ENCODE measurements around the gene PRKG1. TPM values are rescaled to one million over a fixed set of nuclear protein-coding genes. Genes with fewer than 3 reads are reported as not detected.
A peak's percentile ranks its signal among the peaks of the same experiment; 100 is the strongest.

The PRKG1 gene
- total RNA-seq, 2 donors from 2014 or later = 1.3 to 2.7 TPM

DNA sequence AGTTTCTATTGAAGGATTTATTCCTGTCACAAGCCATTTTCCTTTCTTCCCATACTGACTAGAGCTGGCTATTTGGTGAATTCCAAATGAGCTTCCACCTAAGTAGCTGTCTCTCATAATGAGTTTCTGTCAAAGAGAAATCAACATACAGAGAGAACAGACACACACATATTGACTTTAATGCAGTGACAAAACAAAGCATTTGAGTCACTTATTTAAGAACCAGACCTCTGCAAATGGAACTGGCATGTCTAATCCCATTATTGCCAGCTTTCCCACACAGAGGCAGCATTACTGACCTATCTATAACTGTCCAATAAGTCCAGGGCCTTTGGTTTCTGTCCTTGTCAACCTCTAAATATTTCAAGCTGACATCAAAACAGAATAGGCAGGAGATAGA, 804.4 kb downstream of the PRKG1 start:
- no peak overlapping the region for H3K4me3 ChIP-seq (ENCODE audit: low read length)
- peaks cover 11% of the 10 kb centered on the region for H3K27me3 ChIP-seq (ENCODE audit: control insufficient read depth, insufficient read depth, low read length, poor library complexity, severe bottlenecking)
- H3K4me1 ChIP-seq (ENCODE audit: control insufficient read depth, insufficient read depth, low read length) = no peaks in the 10 kb centered on the region
- DNase-seq = no peak
- no peak overlapping the region for H3K4me3 Mint-ChIP-seq
- TF ChIP-seq, protein P1, sequence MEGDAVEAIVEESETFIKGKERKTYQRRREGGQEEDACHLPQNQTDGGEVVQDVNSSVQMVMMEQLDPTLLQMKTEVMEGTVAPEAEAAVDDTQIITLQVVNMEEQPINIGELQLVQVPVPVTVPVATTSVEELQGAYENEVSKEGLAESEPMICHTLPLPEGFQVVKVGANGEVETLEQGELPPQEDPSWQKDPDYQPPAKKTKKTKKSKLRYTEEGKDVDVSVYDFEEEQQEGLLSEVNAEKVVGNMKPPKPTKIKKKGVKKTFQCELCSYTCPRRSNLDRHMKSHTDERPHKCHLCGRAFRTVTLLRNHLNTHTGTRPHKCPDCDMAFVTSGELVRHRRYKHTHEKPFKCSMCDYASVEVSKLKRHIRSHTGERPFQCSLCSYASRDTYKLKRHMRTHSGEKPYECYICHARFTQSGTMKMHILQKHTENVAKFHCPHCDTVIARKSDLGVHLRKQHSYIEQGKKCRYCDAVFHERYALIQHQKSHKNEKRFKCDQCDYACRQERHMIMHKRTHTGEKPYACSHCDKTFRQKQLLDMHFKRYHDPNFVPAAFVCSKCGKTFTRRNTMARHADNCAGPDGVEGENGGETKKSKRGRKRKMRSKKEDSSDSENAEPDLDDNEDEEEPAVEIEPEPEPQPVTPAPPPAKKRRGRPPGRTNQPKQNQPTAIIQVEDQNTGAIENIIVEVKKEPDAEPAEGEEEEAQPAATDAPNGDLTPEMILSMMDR (conservative IDR thresholded peaks at IDR 0.05) = no peak
- no peaks in the 10 kb centered on the region for H3K9me3 ChIP-seq (ENCODE audit: control insufficient read depth, low read length)
- H3K27ac ChIP-seq (ENCODE audit: low read depth, low read length) = peak overlapping the region; percentile 34
- H3K27ac Mint-ChIP-seq = no peak overlapping the region
- no peaks in the 10 kb centered on the region for H3K27me3 Mint-ChIP-seq (ENCODE audit: insufficient read depth)
- no peaks in the 10 kb centered on the region for H3K36me3 Mint-ChIP-seq (ENCODE audit: low read depth)
- no peaks in the 10 kb centered on the region for H3K36me3 ChIP-seq (ENCODE audit: control insufficient read depth, insufficient read depth, low read length)
- H3K9ac ChIP-seq (ENCODE audit: extremely low read depth, low read length, poor library complexity, severe bottlenecking) = no peak overlapping the region
- no peaks in the 10 kb centered on the region for H3K9me3 Mint-ChIP-seq
- peaks cover 3% of the 10 kb centered on the region for H3K4me1 Mint-ChIP-seq

DNA sequence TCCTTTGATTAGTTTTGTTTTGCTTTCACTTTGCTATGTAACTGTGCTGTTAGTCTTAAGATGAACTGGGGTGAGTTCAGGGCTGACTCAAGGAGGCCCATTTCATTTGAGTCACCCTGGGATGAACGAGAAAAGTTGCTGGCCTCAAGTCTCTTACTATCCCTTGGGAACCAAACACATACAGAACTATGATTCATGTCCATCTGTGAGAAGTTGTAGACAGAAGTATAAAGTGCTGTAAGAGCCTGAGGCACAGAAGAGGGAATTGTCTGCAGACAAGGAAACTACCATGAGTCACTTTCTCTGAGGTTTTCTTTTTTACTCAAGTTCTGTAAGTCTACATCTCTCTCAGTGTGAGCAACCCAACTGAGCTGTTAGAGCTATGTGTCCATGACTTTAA, 805.0 kb downstream of the PRKG1 start:
- Histone ChIP-seq H3K27me3 (ENCODE audit: control insufficient read depth, insufficient read depth, low read length, poor library complexity, severe bottlenecking) (peaks cover 11% of the 10 kb centered on the region), H3K4me3 (ENCODE audit: low read length) (no peak overlapping the region), H3K9ac (ENCODE audit: extremely low read depth, low read length, poor library complexity, severe bottlenecking) (no peak overlapping the region), H3K9me3 (ENCODE audit: control insufficient read depth, low read length) (no peaks in the 10 kb centered on the region), H3K4me1 (ENCODE audit: control insufficient read depth, insufficient read depth, low read length) (no peaks in the 10 kb centered on the region), H3K36me3 (ENCODE audit: control insufficient read depth, insufficient read depth, low read length) (no peaks in the 10 kb centered on the region), H3K27ac (ENCODE audit: low read depth, low read length) (peak overlapping the region; percentile 34)
- no peaks in the 10 kb centered on the region for H3K27me3 Mint-ChIP-seq (ENCODE audit: insufficient read depth)
- H3K27ac Mint-ChIP-seq = no peak overlapping the region
- TF ChIP-seq, protein P1 (conservative IDR thresholded peaks at IDR 0.05) = no peak
- H3K4me3 Mint-ChIP-seq = no peak overlapping the region
- no peaks in the 10 kb centered on the region for H3K36me3 Mint-ChIP-seq (ENCODE audit: low read depth)
- peaks cover 3% of the 10 kb centered on the region for H3K4me1 Mint-ChIP-seq
- H3K9me3 Mint-ChIP-seq = no peaks in the 10 kb centered on the region
- DNase-seq = no peak
- WGBS, 2 experiments (ENCODE audit: insufficient coverage in 1 of 2, insufficient read length in 1 of 2) = 83% methylated on average over 1 of the region's 1 CpG; no CpG with 5 or more reads in 1 of the 2 experiments

DNA sequence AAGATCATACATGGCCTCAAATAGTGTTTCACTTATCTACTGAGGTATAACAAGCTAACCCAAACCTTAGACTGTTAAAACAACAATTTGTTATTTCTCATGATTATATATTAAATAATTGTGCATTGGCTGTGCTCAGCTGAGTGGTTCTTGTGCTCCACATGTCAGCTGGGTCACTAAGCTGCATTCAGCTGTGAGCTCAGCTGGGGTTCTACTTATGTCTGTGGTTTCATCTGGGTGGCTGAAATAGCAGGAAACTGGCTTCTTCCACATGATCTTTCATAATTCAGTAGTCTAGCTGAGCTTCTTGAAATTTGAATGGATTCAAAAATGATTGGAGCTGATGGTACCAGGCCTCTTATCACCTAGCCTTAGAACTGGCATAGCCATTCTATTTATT, 806.9 kb downstream of the PRKG1 start:
- no peak overlapping the region for H3K4me3 Mint-ChIP-seq
- Histone ChIP-seq H3K9ac (ENCODE audit: extremely low read depth, low read length, poor library complexity, severe bottlenecking) (no peak overlapping the region), H3K36me3 (ENCODE audit: control insufficient read depth, insufficient read depth, low read length) (no peaks in the 10 kb centered on the region), H3K4me1 (ENCODE audit: control insufficient read depth, insufficient read depth, low read length) (no peaks in the 10 kb centered on the region), H3K27me3 (ENCODE audit: control insufficient read depth, insufficient read depth, low read length, poor library complexity, severe bottlenecking) (peaks cover 7% of the 10 kb centered on the region), H3K4me3 (ENCODE audit: low read length) (no peak overlapping the region), H3K27ac (ENCODE audit: low read depth, low read length) (no peak overlapping the region), H3K9me3 (ENCODE audit: control insufficient read depth, low read length) (no peaks in the 10 kb centered on the region)
- H3K36me3 Mint-ChIP-seq (ENCODE audit: low read depth) = no peaks in the 10 kb centered on the region
- TF ChIP-seq, protein P1 (conservative IDR thresholded peaks at IDR 0.05) = no peak
- peaks cover 3% of the 10 kb centered on the region for H3K4me1 Mint-ChIP-seq
- no peak overlapping the region for H3K27ac Mint-ChIP-seq
- H3K27me3 Mint-ChIP-seq (ENCODE audit: insufficient read depth) = no peaks in the 10 kb centered on the region
- H3K9me3 Mint-ChIP-seq = peaks cover 1% of the 10 kb centered on the region
- DNase-seq = no peak
